Stimulated activated CD4-positive, alpha-beta T cell treated with anti-CD3 and anti-CD28 coated beads, Interleukin-15, amount 100 ng/mL, for 1 hour (primary cell): ENCODE data around the gene BCL2L1.

ENCODE experiments used
- DNase-seq, 2 donors: peaks; one replicate each; pipeline ENCODE4 v3.0.0-alpha.2; 2020; ENCODE audit warnings: low read depth in 1 of 2, low spot score in 1 of 2

Gene BCL2L1

GRCh38 chr20:31694842-31695593, 27.6 kb downstream of the BCL2L1 start:
- DNase-seq: no peak

- no peak for DNase-seq
Measured at GRCh38 chr20:31693987-31694661, 28.5 kb downstream of the BCL2L1 start.

- DNase-seq: no peak
Measured at GRCh38 chr20:31693402-31693801, 29.3 kb downstream of the BCL2L1 start.

- DNase-seq: no peak
Measured at GRCh38 chr20:31691646-31692275, 30.9 kb downstream of the BCL2L1 start.

- no peak for DNase-seq
Measured at GRCh38 chr20:31690124-31690666, 32.5 kb downstream of the BCL2L1 start.

GRCh38 chr20:31689141-31689540, 33.5 kb downstream of the BCL2L1 start:
- DNase-seq: no peak

GRCh38 chr20:31687777-31688176, 34.9 kb downstream of the BCL2L1 start:
- DNase-seq: no peak

GRCh38 chr20:31685853-31686643, 36.6 kb downstream of the BCL2L1 start:
- no peak for DNase-seq

GRCh38 chr20:31684153-31685015, 38.3 kb downstream of the BCL2L1 start:
- no peak for DNase-seq

GRCh38 chr20:31682927-31683326, 39.7 kb downstream of the BCL2L1 start:
- no peak for DNase-seq

GRCh38 chr20:31682352-31682751, 40.3 kb downstream of the BCL2L1 start:
- DNase-seq: no peak

GRCh38 chr20:31681769-31682168, 40.9 kb downstream of the BCL2L1 start:
- DNase-seq: no peak

- no peak for DNase-seq
Measured at GRCh38 chr20:31681128-31681727, 41.4 kb downstream of the BCL2L1 start.

- DNase-seq: no peak
Measured at GRCh38 chr20:31680286-31681127, 42.2 kb downstream of the BCL2L1 start.

GRCh38 chr20:31679357-31680285, 43.0 kb downstream of the BCL2L1 start:
- DNase-seq: no peak

GRCh38 chr20:31678389-31679356, 44.0 kb downstream of the BCL2L1 start:
- no peak for DNase-seq
